Suprapubic skin (tissue), 4 donors: ENCODE data around the gene TMCC1.

Experiments used
- EP300 ChIP-seq: sonication (generic); formaldehyde crosslinking; IDR thresholded peaks from one replicate; pipeline ENCODE4 v1.6.1; 2017; ENCODE audit warnings: antibody characterized with exemption
- POLR2A ChIP-seq, 2 donors: fragments of 450-650 bp; IDR thresholded peaks; one replicate each; pipeline ENCODE4 v1.6.1; 2017; ENCODE audit warnings: antibody characterized with exemption in 2 of 2, mild to moderate bottlenecking in 2 of 2, moderate library complexity in 2 of 2
- POLR2AphosphoS5 ChIP-seq, 3 donors: sonication (generic); formaldehyde crosslinking; IDR thresholded peaks; one replicate each; pipeline ENCODE4 v1.6.1; 2017; ENCODE audit warnings: antibody characterized with exemption in 3 of 3
- TF ChIP-seq, protein P1 (sequence below), 2 donors: fragments of 200-600 bp in 1 of 2; fragments of 450-650 bp in 1 of 2; sonication (generic) in 1 of 2; IDR thresholded peaks; one replicate each; pipeline ENCODE4 v1.5.1; 2016 to 2019; ENCODE audit warnings: antibody characterized with exemption in 2 of 2, mild to moderate bottlenecking in 1 of 2, moderate library complexity in 1 of 2

DNA sequence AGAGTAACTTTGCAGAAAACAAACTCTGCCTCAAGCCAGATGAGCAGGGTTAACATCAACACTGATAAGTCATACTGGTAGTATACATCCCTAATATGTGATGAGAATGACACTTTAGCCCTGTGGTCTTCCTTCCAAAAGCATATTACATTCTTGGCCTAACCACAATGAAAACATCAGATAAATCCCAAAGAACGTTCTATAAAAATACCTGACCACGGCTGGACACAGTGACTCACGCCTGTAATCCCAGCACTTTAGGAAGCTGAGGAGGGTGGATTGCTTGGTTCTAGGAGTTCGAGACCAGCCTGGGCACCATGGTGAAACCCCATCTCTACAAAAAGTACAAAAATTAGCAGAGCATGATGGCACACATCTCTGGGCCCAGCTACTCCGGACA is 4.7 kb downstream of the TMCC1 start:
- TF ChIP-seq, protein P1, sequence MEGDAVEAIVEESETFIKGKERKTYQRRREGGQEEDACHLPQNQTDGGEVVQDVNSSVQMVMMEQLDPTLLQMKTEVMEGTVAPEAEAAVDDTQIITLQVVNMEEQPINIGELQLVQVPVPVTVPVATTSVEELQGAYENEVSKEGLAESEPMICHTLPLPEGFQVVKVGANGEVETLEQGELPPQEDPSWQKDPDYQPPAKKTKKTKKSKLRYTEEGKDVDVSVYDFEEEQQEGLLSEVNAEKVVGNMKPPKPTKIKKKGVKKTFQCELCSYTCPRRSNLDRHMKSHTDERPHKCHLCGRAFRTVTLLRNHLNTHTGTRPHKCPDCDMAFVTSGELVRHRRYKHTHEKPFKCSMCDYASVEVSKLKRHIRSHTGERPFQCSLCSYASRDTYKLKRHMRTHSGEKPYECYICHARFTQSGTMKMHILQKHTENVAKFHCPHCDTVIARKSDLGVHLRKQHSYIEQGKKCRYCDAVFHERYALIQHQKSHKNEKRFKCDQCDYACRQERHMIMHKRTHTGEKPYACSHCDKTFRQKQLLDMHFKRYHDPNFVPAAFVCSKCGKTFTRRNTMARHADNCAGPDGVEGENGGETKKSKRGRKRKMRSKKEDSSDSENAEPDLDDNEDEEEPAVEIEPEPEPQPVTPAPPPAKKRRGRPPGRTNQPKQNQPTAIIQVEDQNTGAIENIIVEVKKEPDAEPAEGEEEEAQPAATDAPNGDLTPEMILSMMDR (IDR thresholded peaks at IDR 0.05), result no peak
- TF ChIP-seq EP300 (no peak), POLR2A (IDR thresholded peaks at IDR 0.05) (no peak), POLR2AphosphoS5 (IDR thresholded peaks at IDR 0.05) (no peak)
